ENCODE measurements around the gene TFDP1. TPM values are rescaled to one million over a fixed set of nuclear protein-coding genes. Genes with fewer than 3 reads are reported as not detected.

The TFDP1 gene
- total and polyA plus RNA-seq, 2 of the 4 experiments (the other 2 are of a cell fraction), result 59.3 to 97.0 TPM

DNA sequence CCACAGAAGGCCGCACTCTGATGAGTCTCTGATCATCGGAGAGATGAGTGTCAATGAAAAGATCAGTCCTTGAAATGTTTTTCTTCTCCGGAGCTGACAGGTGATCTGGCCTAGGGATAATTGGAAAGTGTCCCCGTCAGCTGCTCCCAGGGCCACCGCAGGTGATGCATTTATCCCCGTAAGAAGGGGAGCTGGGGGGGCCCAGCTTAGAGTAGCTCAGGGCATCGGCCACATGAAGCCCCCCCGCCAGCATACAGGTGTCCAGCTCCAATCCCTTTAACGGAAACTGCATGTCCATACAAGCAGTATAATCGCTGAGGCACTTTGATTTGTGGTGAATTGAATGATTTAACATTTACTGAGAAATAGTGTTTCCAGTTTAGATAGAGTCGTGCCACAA, 45.7 kb downstream of the TFDP1 start:
- H3K79me1 ChIP-seq (ENCODE audit: low read depth in 1 of 2, low read length in 2 of 2), result peaks cover 31 to 85% of the 10 kb centered on the region in 2 experiments
- no peaks in the 10 kb centered on the region for H3K27me3 ChIP-seq (ENCODE audit: control insufficient read depth, insufficient read depth, low read length)
- H3K56ac ChIP-seq (ENCODE audit: extremely low read depth, insufficient read depth, low read length), result no peak overlapping the region
- no peak overlapping the region for H3K4ac ChIP-seq (ENCODE audit: low read depth, low read length)
- peaks cover 21% of the 10 kb centered on the region for H3K9me1 ChIP-seq (ENCODE audit: insufficient read depth, low read length)
- ChIA-PET POLR2A (ENCODE audit: unreplicated experiment) (no interaction called here), CTCF (no interaction called here)
- no TSS peak for BruUV-seq (replicated peaks)
- H3K36me3 ChIP-seq (ENCODE audit: control insufficient read depth, insufficient read depth, low read length), result peaks cover 49% of the 10 kb centered on the region
- no peak overlapping the region for H3K23ac ChIP-seq (ENCODE audit: low read depth, low read length)
- H2BK20ac ChIP-seq (ENCODE audit: low read depth, low read length), result no peak overlapping the region
- DNase-seq, result no peak
- H4K8ac ChIP-seq (ENCODE audit: low read depth in 2 of 2, low read length in 2 of 2), result no peak overlapping the region
- ATAC-seq (ENCODE audit: low read depth), result no peak
- no peak overlapping the region for H3K4me3 ChIP-seq (ENCODE audit: insufficient read depth, low read depth, low read length)
- H4K91ac ChIP-seq (ENCODE audit: insufficient read depth, low read depth, low read length), result no peak overlapping the region
- no peak overlapping the region for H3K14ac ChIP-seq (replicated peaks; ENCODE audit: low read depth, low read length)
- H3K18ac ChIP-seq (ENCODE audit: low read depth, low read length), result no peak overlapping the region
- H2AK9ac ChIP-seq (replicated peaks; ENCODE audit: low read depth, low read length, poor library complexity), result no peak overlapping the region
- H3K9me3 ChIP-seq (ENCODE audit: control insufficient read depth, insufficient read depth, low read length), result no peaks in the 10 kb centered on the region
- H2BK120ac ChIP-seq (ENCODE audit: low read depth, low read length), result no peak overlapping the region
- no peak overlapping the region for H2AK5ac ChIP-seq (ENCODE audit: low read depth, low read length)
- dilution Hi-C loops (cut with HindIII; ENCODE audit: low sequenced_read_pairs, unreplicated experiment), result no loop called here
- H4K5ac ChIP-seq (ENCODE audit: low read depth, low read length), result no peak overlapping the region
- no peak overlapping the region for H2BK5ac ChIP-seq (ENCODE audit: low read depth, low read length, poor library complexity, severe bottlenecking)
- intact Hi-C loops (cut with micrococcal nuclease), result no loop called here
- H2BK15ac ChIP-seq (ENCODE audit: low read depth, low read length), result no peak overlapping the region
- TF ChIP-seq, protein P1, sequence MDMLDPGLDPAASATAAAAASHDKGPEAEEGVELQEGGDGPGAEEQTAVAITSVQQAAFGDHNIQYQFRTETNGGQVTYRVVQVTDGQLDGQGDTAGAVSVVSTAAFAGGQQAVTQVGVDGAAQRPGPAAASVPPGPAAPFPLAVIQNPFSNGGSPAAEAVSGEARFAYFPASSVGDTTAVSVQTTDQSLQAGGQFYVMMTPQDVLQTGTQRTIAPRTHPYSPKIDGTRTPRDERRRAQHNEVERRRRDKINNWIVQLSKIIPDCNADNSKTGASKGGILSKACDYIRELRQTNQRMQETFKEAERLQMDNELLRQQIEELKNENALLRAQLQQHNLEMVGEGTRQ (IDR thresholded peaks at IDR 0.05; ENCODE audit: low read depth, low read length), result no peak
- no peak for TF ChIP-seq CTCF (conservative IDR thresholded peaks at IDR 0.05; ENCODE audit: low read depth, low read length)
- no peak for TF ChIP-seq MAZ (IDR thresholded peaks at IDR 0.05; ENCODE audit: borderline replicate concordance, low read depth, low read length)
- TF ChIP-seq MAFK (IDR thresholded peaks at IDR 0.05; ENCODE audit: low read depth, low read length), result no peak
- TF ChIP-seq SMC3 (IDR thresholded peaks at IDR 0.05; ENCODE audit: low read depth, low read length), result no peak
- TF ChIP-seq MXI1 (IDR thresholded peaks at IDR 0.05; ENCODE audit: borderline replicate concordance, low read depth, low read length), result no peak
- TF ChIP-seq BHLHE40 (IDR thresholded peaks at IDR 0.05; ENCODE audit: low read depth, low read length), result no peak
- no peak for TF ChIP-seq POLR2A (IDR thresholded peaks at IDR 0.05; ENCODE audit: low read depth, low read length)
- no peak for TF ChIP-seq ELK1 (IDR thresholded peaks at IDR 0.05; ENCODE audit: borderline replicate concordance, low read depth, low read length)
- no peak for TF ChIP-seq FOS (IDR thresholded peaks at IDR 0.05; ENCODE audit: low read depth, low read length)
- no peak for TF ChIP-seq NFE2L2 (IDR thresholded peaks at IDR 0.05; ENCODE audit: low read depth, low read length)
- in situ Hi-C loops (cut with MboI; ENCODE audit: low sequenced_read_pairs), result no loop called here
- peaks cover 13% of the 10 kb centered on the region for H3K4me1 ChIP-seq (ENCODE audit: control insufficient read depth, insufficient read depth, low read length)
- H3K4me2 ChIP-seq (ENCODE audit: low read depth, low read length), result no peak overlapping the region
- no peak overlapping the region for H3K9ac ChIP-seq (ENCODE audit: low read depth, low read length)
- no peak overlapping the region for H3K27ac ChIP-seq (ENCODE audit: insufficient read depth, low read length)
- H4K20me1 ChIP-seq (ENCODE audit: insufficient read depth, low read length), result peaks cover 39% of the 10 kb centered on the region
- H2AFZ ChIP-seq (replicated peaks; ENCODE audit: low read length, poor library complexity), result no peak overlapping the region
- WGBS, 2 experiments (ENCODE audit: extremely low coverage in 2 of 2, insufficient read length in 1 of 2), result 100% methylated on average over 8 of the region's 11 CpGs; no CpG with 5 or more reads in 1 of the 2 experiments
